GM21381 (cell line): ENCODE data around the gene CLIP2.
"Not testable (repeated sequence)": the region's sequence is repeated elsewhere in the genome, so short reads cannot be mapped to it uniquely, and the experiment has no call there.

ENCODE experiments used
- ATAC-seq: cut with Tn5 transposase; IDR thresholded peaks from one replicate; pipeline ENCODE4 v1.9.1; 2021; ENCODE audit warnings: mild to moderate bottlenecking, moderate library complexity; ENCODE audit not compliant: unreplicated experiment

Gene CLIP2

GRCh38 chr7:74325210-74325565, 36.0 kb downstream of the CLIP2 start:
- no peak for ATAC-seq

GRCh38 chr7:74329225-74329624, 40.0 kb downstream of the CLIP2 start:
- no peak for ATAC-seq

DNA sequence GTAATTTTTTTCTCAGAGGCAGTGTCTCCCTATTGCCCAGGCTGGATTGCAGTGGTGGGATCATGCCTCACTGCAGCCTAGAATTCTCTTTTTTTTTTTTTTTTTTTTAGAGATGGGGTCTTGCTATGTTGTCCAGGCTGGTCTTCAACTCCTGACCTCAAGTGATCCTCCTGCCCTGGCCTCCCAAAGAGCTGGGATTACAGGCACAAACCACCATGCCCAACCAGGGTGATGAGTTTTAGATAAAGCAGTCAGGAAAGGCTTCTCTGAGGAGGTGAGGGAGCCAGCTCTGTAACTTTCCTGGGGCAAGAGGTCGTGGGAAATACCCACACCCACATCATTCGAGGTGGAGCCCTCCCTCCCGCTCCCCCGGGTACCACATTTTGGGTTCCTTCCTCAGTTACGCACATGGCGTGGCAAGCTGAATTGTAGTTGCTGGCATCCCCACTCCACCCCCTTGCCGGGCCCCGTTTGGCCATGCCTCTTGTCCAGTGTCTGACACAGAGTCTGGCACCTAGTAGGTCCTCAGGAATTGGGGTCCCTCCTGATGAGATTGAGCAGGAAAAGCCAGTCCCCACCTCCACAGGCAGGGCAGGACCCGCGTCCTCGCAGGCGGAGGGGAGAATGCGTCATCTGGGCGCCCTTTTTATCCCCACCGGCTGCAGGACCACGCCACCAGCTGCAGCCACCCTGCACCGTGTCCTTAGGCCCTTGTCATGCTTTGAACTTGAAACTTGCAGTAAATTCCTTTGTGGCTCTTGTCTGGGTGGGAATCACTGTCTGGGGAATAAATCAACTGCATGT, 43.4 kb downstream of the CLIP2 start:
- ATAC-seq, result no peak

GRCh38 chr7:74334030-74334429, 44.8 kb downstream of the CLIP2 start:
- no peak for ATAC-seq

DNA sequence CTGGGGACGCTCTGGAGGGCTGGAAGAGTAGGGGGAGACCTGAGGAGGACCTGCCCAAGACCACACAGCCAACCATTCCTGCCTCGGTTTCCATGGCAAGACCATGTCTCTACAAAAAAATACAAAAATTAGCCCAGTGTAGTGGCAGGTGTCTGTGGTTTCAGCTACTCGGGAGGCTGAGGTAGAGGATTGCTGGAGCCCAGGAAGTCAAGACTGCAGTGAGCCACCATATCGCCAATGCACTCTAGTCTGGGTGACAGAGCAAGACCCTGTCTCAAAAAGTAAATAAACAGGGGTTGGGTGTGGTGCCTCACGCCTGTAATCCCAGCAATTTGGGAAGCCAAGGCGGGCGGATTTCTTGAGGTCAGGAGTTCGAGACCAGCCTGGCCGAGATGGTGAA, 48.7 kb downstream of the CLIP2 start:
- no peak for ATAC-seq

DNA sequence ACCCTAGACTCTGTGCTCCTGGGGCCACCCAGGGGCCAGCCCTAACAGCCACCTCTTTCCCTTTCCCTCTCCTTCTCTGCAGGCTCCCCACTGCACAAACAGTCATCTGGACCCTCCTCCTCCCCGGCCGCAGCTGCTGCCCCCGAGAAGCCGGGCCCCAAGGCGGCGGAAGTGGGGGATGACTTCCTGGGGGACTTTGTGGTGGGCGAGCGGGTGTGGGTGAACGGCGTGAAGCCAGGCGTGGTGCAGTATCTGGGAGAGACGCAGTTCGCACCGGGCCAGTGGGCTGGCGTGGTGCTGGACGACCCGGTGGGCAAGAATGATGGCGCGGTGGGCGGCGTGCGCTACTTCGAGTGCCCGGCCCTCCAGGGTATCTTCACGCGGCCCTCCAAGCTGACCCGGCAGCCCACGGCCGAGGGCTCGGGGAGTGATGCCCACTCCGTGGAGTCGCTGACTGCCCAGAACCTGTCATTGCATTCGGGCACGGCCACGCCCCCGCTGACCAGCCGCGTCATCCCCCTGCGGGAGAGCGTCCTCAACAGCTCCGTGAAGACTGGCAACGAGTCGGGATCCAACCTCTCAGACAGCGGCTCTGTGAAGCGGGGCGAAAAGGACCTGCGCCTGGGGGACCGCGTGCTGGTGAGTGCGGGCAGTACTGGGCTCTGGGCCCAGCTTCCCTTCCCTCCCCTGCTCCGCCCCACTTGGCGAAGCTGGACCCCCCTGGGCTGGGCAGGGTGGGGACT, 49.3 kb downstream of the CLIP2 start:
- no peak for ATAC-seq

DNA sequence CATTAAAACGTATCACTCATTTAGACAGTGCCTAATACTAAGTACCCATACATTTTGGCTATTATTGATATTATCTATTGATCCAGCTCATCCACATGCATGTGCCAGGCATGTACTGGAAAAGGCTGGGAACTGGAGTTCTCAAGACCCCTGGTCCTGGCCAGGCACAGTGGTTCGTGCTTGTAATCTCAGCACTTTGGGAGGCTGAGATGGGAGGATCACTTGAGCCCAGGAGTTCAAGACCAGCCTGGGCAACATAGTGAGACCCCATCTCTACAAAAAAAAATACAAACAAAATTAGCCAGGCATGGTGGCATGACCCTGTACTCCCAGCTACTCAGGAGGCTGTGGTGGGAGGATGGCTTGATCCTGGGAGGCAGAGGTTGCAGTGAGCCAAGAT, 50.4 kb downstream of the CLIP2 start:
- ATAC-seq, result not testable (repeated sequence)

DNA sequence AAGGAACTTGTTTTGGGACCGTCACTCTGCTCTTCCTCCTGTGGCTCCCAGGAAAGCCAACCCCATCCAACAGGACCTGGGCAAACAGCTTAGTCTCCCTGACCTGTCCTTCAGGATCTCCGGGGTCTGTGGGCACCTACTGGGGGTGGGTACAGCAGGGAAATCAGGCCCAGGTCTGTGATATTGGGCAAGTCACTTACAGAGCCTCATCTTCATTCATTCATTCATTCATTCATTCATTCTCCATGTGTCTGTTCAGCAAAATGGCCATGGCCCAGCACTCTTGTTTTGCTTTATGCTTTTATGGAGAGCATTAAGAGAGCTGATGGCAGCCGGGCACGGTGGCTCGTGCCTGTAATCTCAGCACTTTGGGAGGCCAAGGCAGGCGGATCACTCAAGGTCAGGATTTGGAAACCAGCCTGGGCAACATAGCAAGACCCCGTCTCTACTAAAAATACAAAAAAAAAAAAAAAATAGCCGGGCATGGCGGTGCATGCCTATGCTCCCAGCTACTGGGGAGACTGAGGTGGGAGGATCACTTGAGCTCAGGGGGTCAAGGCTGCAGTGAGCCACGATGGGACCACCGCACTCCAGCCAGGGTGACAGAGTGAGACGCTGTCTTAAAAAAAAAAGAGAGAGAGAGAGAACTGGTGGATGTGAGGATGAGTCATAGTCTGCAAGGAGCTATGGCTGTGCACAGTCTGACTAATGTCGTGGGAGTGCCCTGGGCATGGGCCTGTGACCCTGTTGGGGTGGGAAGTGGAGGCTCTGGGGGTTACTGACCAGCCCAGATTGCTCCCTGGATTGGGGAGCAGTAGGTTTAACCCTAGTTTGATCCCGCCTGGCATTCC, 54.3 kb downstream of the CLIP2 start:
- no peak for ATAC-seq

DNA sequence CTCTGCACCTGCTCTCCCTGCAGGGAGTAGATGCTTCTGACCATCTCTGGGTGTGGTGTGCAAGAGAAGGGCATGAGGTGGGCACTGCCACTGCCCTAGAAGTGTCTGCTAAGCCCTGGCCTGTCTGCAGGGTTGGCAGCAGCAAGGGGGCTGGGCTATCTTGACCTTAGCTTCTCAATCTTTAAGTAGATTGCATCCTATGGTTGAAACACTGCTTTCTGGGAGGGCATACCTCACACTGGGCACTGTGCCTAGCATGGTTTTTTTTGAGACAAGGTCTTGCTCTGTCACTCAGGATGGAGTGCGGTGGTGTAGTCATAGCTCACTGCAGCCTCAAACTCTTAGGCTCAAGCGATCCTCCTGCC, 54.9 kb downstream of the CLIP2 start:
- no peak for ATAC-seq

DNA sequence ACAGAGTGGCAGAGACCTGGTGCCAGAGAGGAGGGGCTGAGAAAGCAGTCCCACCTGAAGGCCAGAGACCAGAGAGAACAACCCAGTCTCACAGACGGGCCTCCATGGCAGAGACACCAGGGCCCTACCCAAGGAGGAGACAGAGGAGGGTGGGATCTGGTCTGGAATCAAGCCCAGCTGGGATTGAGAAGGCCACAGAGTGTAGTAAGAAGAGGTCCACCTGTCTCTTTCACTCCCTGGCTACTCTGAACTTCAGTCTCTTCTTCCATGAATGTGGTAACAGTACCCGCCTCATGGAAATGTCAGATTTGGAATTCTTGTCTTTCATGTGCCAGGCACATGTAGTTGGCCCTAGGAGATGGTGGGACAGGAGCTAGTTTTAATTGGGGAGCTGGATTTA, 55.6 kb downstream of the CLIP2 start:
- ATAC-seq, result no peak

DNA sequence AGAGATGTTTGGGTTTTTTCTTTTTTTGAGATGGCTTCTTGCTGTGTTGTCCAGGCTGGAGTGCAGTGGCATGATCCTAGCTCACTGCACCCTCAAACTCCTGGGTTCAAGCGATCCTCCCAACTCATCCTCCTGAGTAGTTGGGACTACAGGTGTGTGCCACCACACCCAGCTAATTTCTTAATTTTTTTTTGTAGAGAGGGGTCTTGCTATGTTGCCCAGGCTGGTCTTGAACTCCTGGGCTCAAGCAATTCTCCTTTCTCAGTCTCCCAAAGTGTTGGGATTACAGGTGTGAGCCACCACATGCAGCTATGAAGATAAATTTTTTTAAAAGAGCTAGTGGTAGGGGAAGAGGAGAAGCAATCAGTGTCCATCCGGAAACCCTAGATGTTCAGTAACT, 56.8 kb downstream of the CLIP2 start:
- ATAC-seq, result no peak

DNA sequence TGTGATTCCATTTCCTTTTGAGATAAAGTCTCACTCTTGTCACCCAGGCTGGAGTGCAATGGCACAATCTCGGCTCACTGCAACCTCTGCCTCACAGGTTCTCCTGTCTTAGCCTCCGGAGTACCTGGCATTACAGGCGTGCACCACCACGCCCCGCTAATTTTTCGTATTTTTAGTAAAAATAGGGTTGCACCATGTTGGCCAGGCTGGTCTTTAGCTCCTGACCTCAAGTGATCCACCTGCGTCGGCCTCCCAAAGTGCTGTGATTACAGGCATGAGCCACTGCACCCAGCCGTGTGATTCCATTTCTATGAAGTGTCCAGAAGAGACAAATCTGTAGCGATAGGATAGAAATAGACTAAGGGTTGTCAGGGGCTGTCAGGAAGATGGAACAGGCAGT, 60.4 kb downstream of the CLIP2 start:
- no peak for ATAC-seq

DNA sequence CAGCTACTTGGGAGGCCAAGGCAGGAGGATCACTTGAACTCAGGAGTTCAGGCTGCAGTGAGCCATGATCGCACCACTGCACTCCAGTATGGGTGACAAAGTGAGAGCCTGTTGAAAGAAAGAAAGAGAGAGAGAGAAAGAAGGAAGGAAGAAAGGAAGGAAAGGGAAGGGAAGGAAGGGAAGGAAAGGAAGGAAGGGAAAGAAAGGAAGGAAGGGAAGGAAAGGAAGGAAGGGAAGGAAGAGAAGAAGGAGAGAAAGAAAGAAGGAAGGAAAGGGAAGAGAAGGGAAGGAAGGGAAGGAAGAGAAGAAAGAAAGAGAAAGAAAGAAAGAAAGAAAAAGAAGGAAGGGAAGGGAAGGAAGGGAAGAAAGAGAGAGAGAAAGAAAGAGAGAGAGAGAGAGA, 61.5 kb downstream of the CLIP2 start:
- ATAC-seq, result no peak

- ATAC-seq, result no peak
Measured at GRCh38 chr7:74351836-74352235, 62.6 kb downstream of the CLIP2 start.

DNA sequence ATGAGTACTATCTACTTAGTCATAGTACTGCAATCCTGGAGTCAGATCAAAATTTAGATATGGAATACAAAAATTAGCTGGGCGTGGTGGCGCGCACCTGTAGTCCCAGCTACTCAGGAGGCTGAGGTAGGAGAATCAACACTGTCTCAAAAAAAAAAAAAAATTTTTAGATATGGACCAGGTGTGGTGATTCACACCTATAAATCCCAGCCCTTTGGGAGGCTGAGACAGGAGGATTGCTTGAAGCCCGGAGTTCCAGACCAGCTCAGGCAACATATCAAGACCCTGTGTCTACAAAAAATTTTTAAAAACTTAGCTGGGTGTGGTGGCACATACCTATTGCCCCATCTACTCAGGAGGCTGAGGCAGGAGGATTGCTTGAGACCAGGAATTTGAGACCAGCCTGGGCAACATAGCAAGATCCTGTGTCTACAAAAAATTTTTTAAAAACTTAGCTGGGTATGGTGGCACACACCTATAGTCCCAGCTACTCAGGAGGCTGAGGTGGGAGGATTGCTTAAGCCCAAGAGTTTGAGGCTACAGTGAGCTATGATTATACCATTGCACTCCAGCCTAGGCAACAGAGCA, 63.4 kb downstream of the CLIP2 start:
- ATAC-seq, result not testable (repeated sequence)

DNA sequence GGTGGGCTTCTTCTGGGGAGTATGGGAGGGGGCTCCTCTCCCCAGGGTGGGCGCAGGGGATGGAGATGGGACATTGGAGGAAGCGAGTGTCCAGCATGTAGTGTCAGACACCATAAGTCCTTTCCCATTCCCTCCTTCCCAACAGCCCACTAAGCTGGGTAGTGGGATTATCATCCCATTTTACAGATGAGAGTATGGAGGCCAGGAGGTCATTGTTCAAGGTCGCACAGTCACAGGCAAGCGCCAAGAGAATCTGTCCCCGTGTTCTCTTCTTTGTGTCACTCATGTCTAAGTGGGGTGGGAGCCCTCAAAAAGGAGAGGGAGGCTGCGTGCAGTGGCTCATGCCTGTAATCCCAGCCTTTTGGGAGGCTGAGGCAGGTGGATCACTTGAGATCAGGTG, 64.8 kb downstream of the CLIP2 start:
- no peak for ATAC-seq

DNA sequence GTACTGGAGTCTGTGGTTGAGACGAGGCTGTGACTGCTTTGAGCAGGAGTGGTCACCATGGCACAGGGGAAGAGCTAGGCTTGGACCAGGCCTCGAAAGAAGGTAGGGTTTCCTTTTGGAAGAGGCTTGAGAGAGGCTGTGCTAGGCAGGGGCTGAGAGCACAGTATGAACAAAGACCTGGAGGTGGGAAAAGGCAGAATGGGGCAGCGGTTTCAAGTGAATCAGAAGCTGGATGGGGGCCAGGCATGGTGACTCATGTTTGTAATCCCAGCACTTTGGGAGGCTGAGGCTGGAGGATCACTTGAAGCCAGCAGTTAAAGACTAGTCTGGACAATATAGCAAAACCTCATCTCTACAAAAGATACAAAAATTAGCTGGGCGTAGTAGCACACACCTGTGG, 65.9 kb downstream of the CLIP2 start:
- ATAC-seq, result no peak

DNA sequence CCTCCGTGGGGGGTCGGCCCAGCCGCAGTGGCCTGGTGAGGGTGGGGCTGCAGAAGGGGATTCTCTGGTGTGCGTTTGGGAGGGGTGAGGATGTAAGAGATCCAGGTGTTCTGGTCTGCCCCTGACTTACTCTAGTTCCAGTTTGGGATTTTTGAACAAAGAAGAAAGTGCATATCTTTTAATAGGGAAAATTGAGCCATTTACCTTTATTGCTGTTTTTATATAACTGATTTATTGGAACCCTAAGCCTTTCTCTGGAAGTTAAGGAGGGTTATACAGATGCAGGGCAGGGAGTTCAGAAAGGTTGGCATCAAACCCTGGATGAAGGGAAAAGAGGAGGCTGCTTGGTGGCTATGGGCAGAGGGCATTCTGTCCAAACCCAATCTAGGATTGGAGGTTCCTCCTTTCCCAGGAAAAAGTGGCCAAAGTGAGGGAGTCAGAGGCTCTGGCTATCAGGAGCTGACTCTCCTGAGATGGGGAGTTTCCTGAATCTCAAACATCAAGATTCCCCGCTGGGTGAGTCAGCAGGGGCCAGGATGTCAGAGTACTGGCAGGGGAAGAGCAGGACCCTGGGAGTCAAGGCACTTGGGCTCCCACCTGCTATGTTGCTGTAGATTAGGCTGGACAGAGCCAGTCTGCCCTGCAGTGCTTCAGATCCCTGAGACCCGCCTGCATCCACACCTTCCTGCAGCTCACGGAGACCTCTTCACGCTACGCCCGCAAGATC, 67.5 kb downstream of the CLIP2 start:
- no peak for ATAC-seq

GRCh38 chr7:74360008-74360407, 70.8 kb downstream of the CLIP2 start:
- ATAC-seq, result no peak

GRCh38 chr7:74362266-74362665, 73.1 kb downstream of the CLIP2 start:
- ATAC-seq, result no peak

DNA sequence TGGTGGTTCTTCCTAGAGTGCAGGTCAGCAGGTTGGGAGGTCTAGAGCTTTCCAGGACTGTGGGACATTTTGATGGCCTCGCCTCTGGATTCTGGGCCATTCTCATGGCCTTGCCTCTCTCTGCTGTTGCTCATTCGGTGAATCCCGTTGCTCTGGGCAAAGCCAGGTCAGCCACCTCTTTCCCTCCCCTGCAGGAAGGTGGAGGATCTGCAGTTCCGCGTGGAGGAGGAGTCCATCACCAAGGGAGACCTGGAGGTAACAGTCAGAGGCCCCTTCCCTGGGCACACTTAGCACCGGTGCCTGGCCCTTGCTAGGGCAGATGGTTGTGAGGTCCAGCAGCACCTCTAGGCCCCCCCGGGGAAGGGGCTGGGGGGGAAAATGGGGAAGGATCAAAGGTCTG, 74.9 kb downstream of the CLIP2 start:
- no peak for ATAC-seq
